GM12878 (cell line): Measurements from ENCODE around the gene CYP1A2. TPM values are rescaled to one million over a fixed set of nuclear protein-coding genes. Genes with fewer than 3 reads are reported as not detected.

Experiments
- ATAC-seq: fragments of 200-7000 bp; cut with Tn5 transposase; 3 replicates; pipeline ENCODE4 v1.9.1; 2020; ENCODE audit warnings: mild to moderate bottlenecking, moderate library complexity
- BruUV-seq: library from RNA; stranded (reverse); fragments of 400-500 nt; replicated peaks from 2 replicates; lab custom pipeline; 2021; lab: Mats Ljungman, UMichigan
- CTCF ChIA-PET: fragments of 300-600 bp; sonication (Branson Sonifier 250); formaldehyde crosslinking; extraction: SDS; loops from one replicate; lab custom pipeline; 2021; ENCODE audit warnings: inconsistent platforms; lab: Yijun Ruan, JAX
- POLR2A ChIA-PET: fragments of 350-600 bp; formaldehyde crosslinking; extraction: SDS; loops from one replicate; lab custom pipeline; 2021; ENCODE audit warnings: inconsistent platforms; lab: Charles Lee
- RAD21 ChIA-PET: fragments of 300-600 bp; sonication (Branson Sonifier 250); formaldehyde crosslinking; loops from one replicate; lab custom pipeline; 2023; ENCODE audit warnings: antibody characterized with exemption; ENCODE audit not compliant: unreplicated experiment; lab: Charles Lee
- SMC1A ChIA-PET: fragments of 300-600 bp; sonication (Branson Sonifier 250); formaldehyde crosslinking; loops from one replicate; lab custom pipeline; 2023; ENCODE audit not compliant: unreplicated experiment, uncharacterized antibody; lab: Charles Lee
- DNase-seq: peaks from one replicate; pipeline ENCODE4 v3.0.0-alpha.2; 2011; ENCODE audit warnings: low read depth, low spot score
- FAIRE-seq: peaks from 3 replicates; lab custom pipeline; 2011; peaks lifted over from hg19 to GRCh38; lab: Jason Lieb, UNC
- H2AFZ ChIP-seq: 2 replicates; pipeline ENCODE4 v1.6.0; 2011; ENCODE audit warnings: low read depth, low read length, control low read depth; ENCODE audit not compliant: control insufficient read depth
- H3K27ac ChIP-seq: 2 replicates; pipeline ENCODE4 v1.5.1; 2011; ENCODE audit warnings: control low read depth; ENCODE audit not compliant: control insufficient read depth, insufficient read depth
- H3K27me3 ChIP-seq, 2 experiments: replicated peaks in 1 of 2; 2 replicates each; pipeline versions ENCODE4 v1.6.0 to v1.6.1; 2011; ENCODE audit warnings: low read length in 1 of 2; ENCODE audit not compliant: control insufficient read depth in 2 of 2, insufficient read depth in 2 of 2
- H3K36me3 ChIP-seq, 2 experiments: 2 replicates each; pipeline ENCODE4 v1.5.1; 2011; ENCODE audit warnings: low read length in 1 of 2; ENCODE audit not compliant: control insufficient read depth in 2 of 2, insufficient read depth in 2 of 2
- H3K4me1 ChIP-seq: 2 replicates; pipeline ENCODE4 v1.6.1; 2011; ENCODE audit warnings: mild to moderate bottlenecking, low read length, moderate library complexity, mixed read lengths; ENCODE audit not compliant: control insufficient read depth, insufficient read depth
- H3K4me2 ChIP-seq: 2 replicates; pipeline ENCODE4 v1.6.0; 2011; ENCODE audit warnings: control low read depth; ENCODE audit not compliant: control insufficient read depth, insufficient read depth
- H3K4me3 ChIP-seq: fragments of 200-600 bp; sonication (generic); 2 replicates; pipeline ENCODE4 v1.5.1; 2016
- H3K79me2 ChIP-seq: 2 replicates; pipeline ENCODE4 v1.6.0; 2011; ENCODE audit warnings: low read length; ENCODE audit not compliant: control insufficient read depth, insufficient read depth
- H3K9ac ChIP-seq: 2 replicates; pipeline ENCODE4 v1.8.0; 2011; ENCODE audit warnings: low read length, control low read depth, mixed read lengths; ENCODE audit not compliant: control insufficient read depth, insufficient read depth
- H3K9me3 ChIP-seq: replicated peaks from 3 replicates; pipeline ENCODE4 v1.5.1; 2011; ENCODE audit warnings: mild to moderate bottlenecking, low read length; ENCODE audit not compliant: control insufficient read depth, insufficient read depth
- H4K20me1 ChIP-seq: 2 replicates; pipeline ENCODE4 v1.6.0; 2011; ENCODE audit not compliant: control insufficient read depth, insufficient read depth
- PML ChIP-seq: IDR thresholded peaks from 2 replicates; pipeline ENCODE4 v1.6.1; 2012; ENCODE audit warnings: low read length, inconsistent platforms
- POLR2AphosphoS2 ChIP-seq: IDR thresholded peaks from 2 replicates; pipeline ENCODE4 v1.6.1; 2011; ENCODE audit warnings: low read depth, mild to moderate bottlenecking, low read length, improper control_type of control experiment, moderate library complexity
- SMAD5 ChIP-seq: IDR thresholded peaks from 2 replicates; pipeline ENCODE4 v1.6.1; 2016; ENCODE audit warnings: antibody characterized with exemption, low read depth
- SREBF1 ChIP-seq: IDR thresholded peaks from 2 replicates; pipeline ENCODE4 v1.6.1; 2012; ENCODE audit warnings: mild to moderate bottlenecking, low read length
- TARDBP ChIP-seq: IDR thresholded peaks from 2 replicates; pipeline ENCODE4 v1.6.1; 2016; ENCODE audit warnings: borderline replicate concordance
- WGBS: methylation state at CpG from one replicate; pipeline ENCODE4 v1.1.6; 2016; ENCODE audit warnings: low lambda C conversion rate; ENCODE audit not compliant: insufficient replicate concordance, insufficient coverage; ENCODE audit errors: missing lambda C conversion rate; 5-methylcytosine and 5-hydroxymethylcytosine counted together
- in situ Hi-C: fragments of 300-500 bp; cut with MboI; formaldehyde crosslinking; loops from 9 replicates; pipeline ENCODE4 v1.14.3; 2018; ENCODE audit warnings: mixed read lengths
- intact Hi-C: fragments of 100-400 bp; cut with micrococcal nuclease; formaldehyde crosslinking; loops from one replicate; pipeline ENCODE4 v1.14.2; 2022; ENCODE audit not compliant: unreplicated experiment
- microRNA-seq: library from miRNA; unstranded; fragments of <30 nt; microRNA quantifications from one replicate; pipeline ENCODE4, GENCODE V29; 2018
- polyA plus RNA-seq, 11 experiments: library from polyadenylated mRNA; depleted of rRNA in 4 of 11; unstranded in 6 of 11; stranded (reverse) in 5 of 11; fragments of >200 nt; fragmentation: Nextera tagmentation in 4 of 11; fragmentation: Illumina TruSeq in 1 of 11; extraction: Ambion mirVana in 4 of 11; extraction: Trizol in 1 of 11; gene quantifications; 1 replicate in 1 of 11; 2 replicates in 10 of 11; pipeline versions ENCODE4 v1.2.1 to v1.2.3, GENCODE V29; 2011 to 2016; ENCODE audit warnings: inconsistent platforms in 2 of 11, missing spikeins in 2 of 11, low read depth in 1 of 11
- small RNA-seq: library from RNA; depleted of rRNA; stranded (forward); fragments of <200 nt; gene quantifications from one replicate; pipeline ENCODE3, GENCODE V24; 2014
- total RNA-seq, 4 experiments: library from RNA; depleted of rRNA in 3 of 4; stranded (reverse); fragments of >200 nt in 3 of 4; fragmentation: Illumina TruSeq in 1 of 4; extraction: Trizol in 1 of 4; gene quantifications; 2 replicates each; pipeline versions ENCODE4 v1.2.1 to v1.2.3, GENCODE V29; 2013 to 2021

The CYP1A2 gene
- total and polyA plus RNA-seq, 10 of the 15 experiments (the other 5 are each of a cell fraction or from before 2014, with no cell fraction given): 0.03 to 0.09 (median 0.05) TPM; not detected in 7

GRCh38 chr15:74804935-74805334 is 56.3 kb downstream of the CYP1A2 start:
- ATAC-seq (no peak), FAIRE-seq (no peak), DNase-seq (no peak)
- WGBS: 88% methylated on average over 6 of the region's 6 CpGs
- Histone ChIP-seq H3K79me2 (peaks cover under 1% of the 10 kb centered on the region), H3K4me2 (no peak overlapping the region), H3K27me3 (no peaks in the 10 kb centered on the region), H3K9me3 (no peaks in the 10 kb centered on the region), H3K27ac (no peak overlapping the region), H3K36me3 (peaks cover 36 to 38% of the 10 kb centered on the region in 2 experiments), H3K4me3 (no peak overlapping the region), H4K20me1 (no peaks in the 10 kb centered on the region; the same call in 1 of the 2 replicates), H3K9ac (no peak overlapping the region), H3K4me1 (peaks cover 6% of the 10 kb centered on the region), H2AFZ (no peak overlapping the region)
- POLR2A ChIA-PET: interaction anchor here (0.5 to 0.7 kb wide), 2 partner anchors 157 to 167 kb away, joined by 4 to 6 read pairs; no protein-coding TSS in a partner anchor
- BruUV-seq: no TSS peak
- CTCF ChIA-PET: interaction anchor here (0.8 to 2.4 kb wide), 9 partner anchors 11 to 188 kb away, joined by 3 to 15 read pairs (median 4); no protein-coding TSS in a partner anchor
- in situ Hi-C loops (no loop called here), intact Hi-C loops (loop anchor here (5.0 kb wide), 1 partner anchor 37 kb away; the partner anchor contains the start of gene ULK3)
- RAD21 ChIA-PET: interaction anchor here (1.2 to 3.9 kb wide), 3 partner anchors 34 to 145 kb away, joined by 4 to 28 read pairs (median 4); no protein-coding TSS in a partner anchor
- SMC1A ChIA-PET: interaction anchor here (1.0 to 2.2 kb wide), 5 partner anchors 11 to 96 kb away, joined by 3 to 11 read pairs (median 4); no protein-coding TSS in a partner anchor
- TF ChIP-seq POLR2AphosphoS2: peak; percentile 72
- TF ChIP-seq PML: peak; percentile 41; the same call in 1 of the 2 replicates
- no peak for TF ChIP-seq SREBF1
- 0 out of 2 replicates have a peak, but pooled peaks have one; percentile 20 for TF ChIP-seq SMAD5
- no peak for TF ChIP-seq TARDBP

Small RNA genes lying within 50 kb of the gene (microRNA-seq; reads per million reads assigned to microRNA genes)
- 3.6 reads per million, percentile 21 among the genes with 10 or more reads in this experiment for gene MIR4513

Small RNA genes lying within 50 kb of the gene (small RNA-seq; reads per million reads assigned to genes)
- gene MIR4513: 1.5 reads per million, percentile 50 among the genes with 10 or more reads in this experiment

Other genes starting within 250 kb of the CYP1A2 start
Only the 7 nearest of the 14 such genes appear.
- gene EDC3, start 52.8 kb upstream of the CYP1A2 start, total RNA-seq (2014; rRNA removed): 15.4 and 16.3 TPM in 2 replicates
- 11.7 and 11.8 TPM in 2 replicates for gene EDC3, start 52.8 kb upstream of the CYP1A2 start, total RNA-seq (2014; rRNA removed; fragmentation: Illumina TruSeq; extraction: Trizol)
- 43.6 and 48.4 TPM in 2 replicates for gene EDC3, start 52.8 kb upstream of the CYP1A2 start, total RNA-seq (2021)
- gene EDC3, start 52.8 kb upstream of the CYP1A2 start, polyA plus RNA-seq (2011; rRNA removed): 32.6 and 46.9 TPM in 2 replicates
- gene EDC3, start 52.8 kb upstream of the CYP1A2 start, polyA plus RNA-seq (2014; fragmentation: Illumina TruSeq; extraction: Trizol): 43.1 and 45.8 TPM in 2 replicates
- 10 to 100 TPM; 16.0 to 18.5 TPM for gene EDC3, start 52.8 kb upstream of the CYP1A2 start, polyA plus RNA-seq (2014; fragmentation: Nextera tagmentation; extraction: Ambion mirVana)
- 33.6 and 34.2 TPM in 2 replicates for gene EDC3, start 52.8 kb upstream of the CYP1A2 start, polyA plus RNA-seq (2014; rRNA removed)
- gene EDC3, start 52.8 kb upstream of the CYP1A2 start, polyA plus RNA-seq (2016; fragmentation: Nextera tagmentation; extraction: Ambion mirVana): 10 to 100 TPM; 36.5 to 39.6 TPM
- gene CYP1A1, start 23.3 kb upstream of the CYP1A2 start, total RNA-seq (2014; rRNA removed): 0.28 TPM in 1 of 2 replicates, not detected in the other
- 0.09 TPM in 1 of 2 replicates, not detected in the other for gene CYP1A1, start 23.3 kb upstream of the CYP1A2 start, total RNA-seq (2014; rRNA removed; fragmentation: Illumina TruSeq; extraction: Trizol)
- gene CYP1A1, start 23.3 kb upstream of the CYP1A2 start, total RNA-seq (2021): not detected in 2 replicates
- 0.05 and 0.29 TPM in 2 replicates for gene CYP1A1, start 23.3 kb upstream of the CYP1A2 start, polyA plus RNA-seq (2011; rRNA removed)
- 0.04 TPM in 1 of 2 replicates, not detected in the other for gene CYP1A1, start 23.3 kb upstream of the CYP1A2 start, polyA plus RNA-seq (2014; fragmentation: Illumina TruSeq; extraction: Trizol)
- not detected for gene CYP1A1, start 23.3 kb upstream of the CYP1A2 start, polyA plus RNA-seq (2014; fragmentation: Nextera tagmentation; extraction: Ambion mirVana)
- 0.04 and 0.22 TPM in 2 replicates for gene CYP1A1, start 23.3 kb upstream of the CYP1A2 start, polyA plus RNA-seq (2014; rRNA removed)
- under 1 TPM in 1 of 2 experiments, not detected in 1; 0.71 TPM for gene CYP1A1, start 23.3 kb upstream of the CYP1A2 start, polyA plus RNA-seq (2016; fragmentation: Nextera tagmentation; extraction: Ambion mirVana)
- gene CSK, start 33.2 kb downstream of the CYP1A2 start, total RNA-seq (2014; rRNA removed): 70.9 and 77.3 TPM in 2 replicates
- 68.1 and 70.9 TPM in 2 replicates for gene CSK, start 33.2 kb downstream of the CYP1A2 start, total RNA-seq (2014; rRNA removed; fragmentation: Illumina TruSeq; extraction: Trizol)
- gene CSK, start 33.2 kb downstream of the CYP1A2 start, total RNA-seq (2021): 313 and 327 TPM in 2 replicates
- 54.2 and 107 TPM in 2 replicates for gene CSK, start 33.2 kb downstream of the CYP1A2 start, polyA plus RNA-seq (2011; rRNA removed)
- 39.6 and 132 TPM in 2 replicates for gene CSK, start 33.2 kb downstream of the CYP1A2 start, polyA plus RNA-seq (2014; fragmentation: Illumina TruSeq; extraction: Trizol)
- 10 to 100 TPM in 1 of 2 experiments, 1 to 10 TPM in 1; 3.4 to 11.5 TPM for gene CSK, start 33.2 kb downstream of the CYP1A2 start, polyA plus RNA-seq (2014; fragmentation: Nextera tagmentation; extraction: Ambion mirVana)
- 134 and 172 TPM in 2 replicates for gene CSK, start 33.2 kb downstream of the CYP1A2 start, polyA plus RNA-seq (2014; rRNA removed)
- 10 to 100 TPM; 53.4 to 74.3 TPM for gene CSK, start 33.2 kb downstream of the CYP1A2 start, polyA plus RNA-seq (2016; fragmentation: Nextera tagmentation; extraction: Ambion mirVana)
- not detected in 2 replicates for gene LMAN1L, start 64.0 kb downstream of the CYP1A2 start, total RNA-seq (2014; rRNA removed)
- gene LMAN1L, start 64.0 kb downstream of the CYP1A2 start, total RNA-seq (2014; rRNA removed; fragmentation: Illumina TruSeq; extraction: Trizol): not detected in 2 replicates
- not detected in 2 replicates for gene LMAN1L, start 64.0 kb downstream of the CYP1A2 start, total RNA-seq (2021)
- not detected in 2 replicates for gene LMAN1L, start 64.0 kb downstream of the CYP1A2 start, polyA plus RNA-seq (2011; rRNA removed)
- not detected in 2 replicates for gene LMAN1L, start 64.0 kb downstream of the CYP1A2 start, polyA plus RNA-seq (2014; fragmentation: Illumina TruSeq; extraction: Trizol)
- gene LMAN1L, start 64.0 kb downstream of the CYP1A2 start, polyA plus RNA-seq (2014; fragmentation: Nextera tagmentation; extraction: Ambion mirVana): not detected
- gene LMAN1L, start 64.0 kb downstream of the CYP1A2 start, polyA plus RNA-seq (2014; rRNA removed): not detected in 2 replicates
- not detected for gene LMAN1L, start 64.0 kb downstream of the CYP1A2 start, polyA plus RNA-seq (2016; fragmentation: Nextera tagmentation; extraction: Ambion mirVana)
- 0.11 TPM in 1 of 2 replicates, not detected in the other for gene CPLX3, start 77.8 kb downstream of the CYP1A2 start, total RNA-seq (2014; rRNA removed)
- gene CPLX3, start 77.8 kb downstream of the CYP1A2 start, total RNA-seq (2014; rRNA removed; fragmentation: Illumina TruSeq; extraction: Trizol): not detected in 2 replicates
- not detected in 2 replicates for gene CPLX3, start 77.8 kb downstream of the CYP1A2 start, total RNA-seq (2021)
- not detected in 2 replicates for gene CPLX3, start 77.8 kb downstream of the CYP1A2 start, polyA plus RNA-seq (2011; rRNA removed)
- gene CPLX3, start 77.8 kb downstream of the CYP1A2 start, polyA plus RNA-seq (2014; fragmentation: Illumina TruSeq; extraction: Trizol): not detected in 2 replicates
- under 1 TPM in 1 of 2 experiments, not detected in 1; 0.02 TPM for gene CPLX3, start 77.8 kb downstream of the CYP1A2 start, polyA plus RNA-seq (2014; fragmentation: Nextera tagmentation; extraction: Ambion mirVana)
- 0.04 TPM in 1 of 2 replicates, not detected in the other for gene CPLX3, start 77.8 kb downstream of the CYP1A2 start, polyA plus RNA-seq (2014; rRNA removed)
- not detected for gene CPLX3, start 77.8 kb downstream of the CYP1A2 start, polyA plus RNA-seq (2016; fragmentation: Nextera tagmentation; extraction: Ambion mirVana)
- 28.2 and 29.4 TPM in 2 replicates for gene ULK3, start 94.3 kb downstream of the CYP1A2 start, total RNA-seq (2014; rRNA removed)
- 12.3 and 14.1 TPM in 2 replicates for gene ULK3, start 94.3 kb downstream of the CYP1A2 start, total RNA-seq (2014; rRNA removed; fragmentation: Illumina TruSeq; extraction: Trizol)
- 27.8 and 31.9 TPM in 2 replicates for gene ULK3, start 94.3 kb downstream of the CYP1A2 start, total RNA-seq (2021)
- gene ULK3, start 94.3 kb downstream of the CYP1A2 start, polyA plus RNA-seq (2011; rRNA removed): 29.7 and 38.8 TPM in 2 replicates
- gene ULK3, start 94.3 kb downstream of the CYP1A2 start, polyA plus RNA-seq (2014; fragmentation: Illumina TruSeq; extraction: Trizol): 19.9 and 25.4 TPM in 2 replicates
- gene ULK3, start 94.3 kb downstream of the CYP1A2 start, polyA plus RNA-seq (2014; fragmentation: Nextera tagmentation; extraction: Ambion mirVana): 1 to 10 TPM in 1 of 2 experiments, under 1 TPM in 1; 0.64 to 1.4 TPM
- 35.3 and 38.9 TPM in 2 replicates for gene ULK3, start 94.3 kb downstream of the CYP1A2 start, polyA plus RNA-seq (2014; rRNA removed)
- gene ULK3, start 94.3 kb downstream of the CYP1A2 start, polyA plus RNA-seq (2016; fragmentation: Nextera tagmentation; extraction: Ambion mirVana): 10 to 100 TPM; 26.2 to 28.1 TPM
- 51.2 and 54.8 TPM in 2 replicates for gene SCAMP2, start 124.5 kb downstream of the CYP1A2 start, total RNA-seq (2014; rRNA removed)
- gene SCAMP2, start 124.5 kb downstream of the CYP1A2 start, total RNA-seq (2014; rRNA removed; fragmentation: Illumina TruSeq; extraction: Trizol): 33.4 and 34.2 TPM in 2 replicates
- 98.5 and 101 TPM in 2 replicates for gene SCAMP2, start 124.5 kb downstream of the CYP1A2 start, total RNA-seq (2021)
- 30.8 and 117 TPM in 2 replicates for gene SCAMP2, start 124.5 kb downstream of the CYP1A2 start, polyA plus RNA-seq (2011; rRNA removed)
- 112 and 114 TPM in 2 replicates for gene SCAMP2, start 124.5 kb downstream of the CYP1A2 start, polyA plus RNA-seq (2014; fragmentation: Illumina TruSeq; extraction: Trizol)
- gene SCAMP2, start 124.5 kb downstream of the CYP1A2 start, polyA plus RNA-seq (2014; fragmentation: Nextera tagmentation; extraction: Ambion mirVana): 10 to 100 TPM; 10.9 to 22.5 TPM
- gene SCAMP2, start 124.5 kb downstream of the CYP1A2 start, polyA plus RNA-seq (2014; rRNA removed): 98.4 and 118 TPM in 2 replicates
- gene SCAMP2, start 124.5 kb downstream of the CYP1A2 start, polyA plus RNA-seq (2016; fragmentation: Nextera tagmentation; extraction: Ambion mirVana): 100 to 1,000 TPM; 156 to 158 TPM